H7 (cell line): ENCODE results near the gene MPP2. TPM values are rescaled to one million over a fixed set of nuclear protein-coding genes. Genes with fewer than 3 reads are reported as not detected.

Source experiments
- DNase-seq: peaks from one replicate; pipeline ENCODE4 v3.0.0; 2012
- H3K27me3 ChIP-seq: 2 replicates; pipeline ENCODE4 v1.6.0; 2011; ENCODE audit warnings: mild to moderate bottlenecking, low read length; ENCODE audit not compliant: control insufficient read depth, insufficient read depth
- H3K36me3 ChIP-seq: replicated peaks from 2 replicates; pipeline ENCODE4 v1.5.1; 2011; ENCODE audit warnings: low read length; ENCODE audit not compliant: control insufficient read depth, insufficient read depth
- H3K4me3 ChIP-seq: 2 replicates; pipeline ENCODE4 v1.5.1; 2011; ENCODE audit warnings: low read depth, mild to moderate bottlenecking, control low read depth, low read length, moderate library complexity; ENCODE audit not compliant: insufficient read depth
- total RNA-seq: library from RNA; depleted of rRNA; stranded (reverse); fragments of >200 nt; shearing (Covaris generic); gene quantifications from 2 replicates; pipeline ENCODE4 v1.2.3, GENCODE V29; 2014

The MPP2 gene
- total RNA-seq, 1 experiment from 2014 or later = 9.0 TPM

DNA sequence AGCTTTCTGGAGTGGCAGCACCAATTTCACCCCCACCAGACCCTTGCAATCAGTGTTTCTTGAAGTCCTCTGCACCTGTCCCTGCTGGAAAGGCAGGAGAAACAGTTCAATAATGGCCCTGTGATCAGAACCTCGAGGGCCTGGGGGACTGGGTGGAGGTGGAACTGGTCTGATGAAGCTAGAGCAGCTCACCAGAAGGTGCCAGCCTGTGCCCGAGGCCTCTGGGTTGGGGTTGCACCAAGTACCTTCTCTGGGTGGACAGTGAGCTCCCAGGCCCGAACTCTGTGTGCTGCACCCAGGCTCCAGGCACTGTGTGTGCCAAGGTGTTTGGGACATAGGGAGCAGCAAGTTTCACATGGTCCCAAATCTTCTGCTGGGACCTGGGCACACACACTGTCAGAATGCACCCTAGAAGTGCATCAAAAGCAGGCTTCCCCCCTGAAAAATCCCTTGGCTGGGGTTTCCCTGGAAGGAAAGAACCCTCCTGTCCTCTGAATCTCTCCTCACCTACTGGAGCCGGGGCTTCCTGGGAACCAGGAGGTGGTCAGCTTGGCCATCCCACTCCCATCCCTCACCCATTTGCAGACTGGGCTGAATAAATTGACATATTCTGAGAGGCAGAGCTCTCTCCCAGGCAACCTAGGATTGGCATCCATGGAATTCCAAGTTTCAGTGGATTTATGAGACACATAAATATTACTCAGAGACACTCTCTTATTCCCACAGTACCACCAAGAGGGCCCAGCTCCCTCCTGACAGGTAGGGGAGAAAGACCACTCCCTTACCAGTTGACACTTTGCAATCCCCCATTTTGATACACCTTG lies 43.0 kb downstream of the MPP2 start:
- DNase-seq = peak; percentile 27
- Histone ChIP-seq H3K36me3 (no peaks in the 10 kb centered on the region), H3K27me3 (no peaks in the 10 kb centered on the region), H3K4me3 (no peak overlapping the region)

DNA sequence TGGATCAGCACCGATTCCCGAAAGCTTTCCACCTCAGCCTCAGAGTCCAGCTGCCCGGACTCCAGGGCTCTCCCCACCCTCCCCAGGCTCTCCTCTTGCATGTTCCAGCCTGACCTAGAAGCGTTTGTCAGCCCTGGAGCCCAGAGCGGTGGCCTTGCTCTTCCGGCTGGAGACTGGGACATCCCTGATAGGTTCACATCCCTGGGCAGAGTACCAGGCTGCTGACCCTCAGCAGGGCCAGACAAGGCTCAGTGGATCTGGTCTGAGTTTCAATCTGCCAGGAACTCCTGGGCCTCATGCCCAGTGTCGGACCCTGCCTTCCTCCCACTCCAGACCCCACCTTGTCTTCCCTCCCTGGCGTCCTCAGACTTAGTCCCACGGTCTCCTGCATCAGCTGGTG lies 45.4 kb downstream of the MPP2 start:
- Histone ChIP-seq H3K27me3 (no peaks in the 10 kb centered on the region; the same call in 1 of the 2 replicates), H3K36me3 (no peaks in the 10 kb centered on the region), H3K4me3 (no peak overlapping the region)
- DNase-seq = no peak

DNA sequence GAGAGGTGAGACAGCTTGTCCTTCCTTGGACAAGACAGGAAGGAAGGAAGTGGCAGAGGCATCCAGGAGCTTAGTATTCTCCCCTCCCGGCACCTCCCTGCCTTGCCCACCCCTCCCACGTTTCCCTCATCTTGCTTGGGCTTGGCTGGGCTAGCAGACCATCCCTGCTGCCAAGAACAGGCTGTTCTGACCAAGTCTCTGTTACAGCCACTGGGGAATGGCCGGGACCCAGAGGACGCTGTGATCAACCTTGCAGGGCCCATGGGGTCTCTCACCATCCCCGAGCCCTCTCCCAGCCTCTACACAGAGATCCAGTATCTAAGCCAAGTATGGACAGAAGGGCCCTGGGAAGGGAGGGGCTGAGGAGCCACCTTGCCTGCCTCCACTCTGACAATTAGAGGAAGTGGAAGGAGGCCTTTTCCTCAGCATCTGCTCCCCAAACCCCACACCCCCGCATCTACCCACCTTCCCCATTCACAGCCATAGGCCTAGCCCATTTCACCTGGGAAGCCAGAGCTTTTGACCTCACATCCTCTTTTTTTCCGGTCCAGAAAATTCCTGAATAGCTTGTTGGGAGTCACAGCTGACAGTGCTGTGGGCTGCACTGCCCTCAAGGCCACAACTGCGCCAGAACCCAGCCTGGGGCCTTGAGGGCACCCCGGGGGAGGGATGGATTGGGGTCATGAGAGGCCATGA lies 46.3 kb downstream of the MPP2 start:
- no peaks in the 10 kb centered on the region; the same call in 1 of the 2 replicates for H3K27me3 ChIP-seq
- no peaks in the 10 kb centered on the region for H3K36me3 ChIP-seq
- H3K4me3 ChIP-seq = no peak overlapping the region
- peak; percentile 42 for DNase-seq

DNA sequence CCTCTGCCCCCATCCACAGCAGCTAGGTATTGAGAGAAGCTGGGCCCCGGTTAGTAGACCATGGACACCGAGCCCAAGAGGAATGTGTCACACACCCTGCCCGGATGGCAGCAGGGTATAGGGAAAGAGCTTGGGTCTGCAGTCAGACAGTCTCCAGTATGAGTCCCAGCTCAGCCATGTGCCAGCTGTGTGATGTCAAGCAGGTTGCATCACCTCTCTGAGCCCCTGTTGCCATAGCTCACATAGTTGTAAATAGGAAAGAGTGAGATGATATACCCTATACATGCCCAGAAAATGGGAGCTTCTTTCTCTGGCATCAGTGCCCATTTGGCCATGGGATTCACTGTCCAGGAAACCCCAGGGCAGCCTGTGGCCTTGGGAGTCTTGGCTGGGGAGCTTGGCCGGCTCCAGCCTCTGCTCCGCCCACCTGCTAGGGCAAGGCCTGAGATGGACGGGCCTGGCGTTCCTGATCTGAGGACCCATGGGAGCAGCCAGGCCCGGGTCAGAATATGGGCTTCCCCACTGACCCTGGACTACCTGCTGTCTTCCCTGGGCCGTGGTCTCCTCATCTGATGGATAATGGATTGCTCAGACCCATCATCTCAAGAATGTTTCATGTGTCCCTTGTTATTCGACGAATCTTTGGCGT lies 47.1 kb downstream of the MPP2 start:
- H3K4me3 ChIP-seq = no peak overlapping the region
- DNase-seq = peak; percentile 18
- no peaks in the 10 kb centered on the region; the same call in 1 of the 2 replicates for H3K27me3 ChIP-seq
- no peaks in the 10 kb centered on the region for H3K36me3 ChIP-seq

DNA sequence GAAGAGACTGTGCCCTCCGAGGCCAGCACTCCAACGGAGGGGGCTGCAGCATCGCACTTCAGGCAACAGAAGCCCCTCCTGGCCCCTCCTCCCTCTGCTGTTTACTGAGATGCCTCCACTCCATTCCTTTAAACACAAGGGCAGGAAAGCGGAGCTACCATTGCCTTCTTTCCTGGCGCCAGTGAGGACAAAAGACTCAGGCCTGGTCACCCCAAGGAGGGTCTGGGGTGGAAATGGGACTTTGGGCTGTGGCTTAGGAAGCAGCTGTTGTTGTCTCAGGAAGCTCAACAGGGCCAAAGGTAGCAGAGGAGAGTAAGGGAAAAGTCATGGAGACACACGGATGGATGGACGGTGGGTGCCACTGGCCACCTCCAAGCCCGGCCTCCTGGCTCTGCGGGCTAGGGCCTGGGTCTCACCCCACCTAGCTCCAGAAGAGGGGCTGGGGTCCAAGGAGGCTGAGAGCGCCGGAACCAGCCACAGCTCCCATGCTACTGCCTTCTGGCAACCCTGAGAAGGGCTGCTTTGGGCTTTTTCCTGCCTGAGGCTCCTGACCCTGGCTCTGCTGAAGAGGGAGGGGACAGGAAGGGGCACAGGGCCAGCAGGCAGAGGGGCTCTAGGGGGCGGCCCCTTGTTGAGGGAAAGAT lies 49.3 kb downstream of the MPP2 start:
- Histone ChIP-seq H3K4me3 (no peak overlapping the region), H3K36me3 (no peaks in the 10 kb centered on the region), H3K27me3 (no peaks in the 10 kb centered on the region; the same call in 1 of the 2 replicates)
- peak; percentile 37 for DNase-seq

DNA sequence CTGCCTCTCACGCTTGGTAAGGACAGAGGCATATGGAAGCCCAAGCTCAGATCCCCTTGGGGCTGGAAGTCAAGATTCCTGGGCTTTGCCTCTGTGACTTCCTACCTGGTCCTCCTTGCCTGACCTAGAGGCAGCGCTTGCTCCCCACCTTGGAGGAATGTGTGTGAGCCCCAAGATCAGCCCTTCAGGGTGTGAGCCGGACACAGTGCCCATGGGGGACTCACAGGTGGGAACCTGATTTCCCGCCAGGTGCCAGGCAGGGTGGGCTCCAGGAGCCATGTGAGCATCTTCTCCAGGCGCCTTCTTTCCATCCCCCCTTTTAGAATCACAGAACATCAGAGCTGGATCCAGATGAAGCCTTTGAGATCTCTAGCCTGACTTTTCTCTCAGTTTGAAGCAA lies 50.2 kb downstream of the MPP2 start:
- peak; percentile 27 for DNase-seq
- H3K36me3 ChIP-seq = no peaks in the 10 kb centered on the region
- H3K4me3 ChIP-seq = no peak overlapping the region
- no peaks in the 10 kb centered on the region; the same call in 1 of the 2 replicates for H3K27me3 ChIP-seq

DNA sequence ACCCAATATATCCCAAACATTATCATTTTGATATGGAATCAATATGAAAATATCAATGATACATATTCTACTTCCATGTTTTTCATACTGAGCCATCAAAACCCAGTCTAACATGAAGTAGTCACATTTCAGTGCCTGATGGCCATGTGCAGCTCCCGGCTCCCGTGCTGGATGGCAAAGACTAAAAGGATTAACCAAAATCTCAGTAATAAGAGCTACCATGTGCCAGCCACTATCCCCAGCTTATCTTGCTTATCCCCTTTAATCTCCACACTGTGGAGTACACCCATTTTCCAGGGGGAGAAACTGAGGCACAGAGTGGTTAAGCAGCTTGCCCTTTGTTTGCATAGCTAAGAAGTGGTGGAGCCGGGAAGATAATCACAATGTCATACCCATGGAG lies 51.2 kb downstream of the MPP2 start:
- no peak for DNase-seq
- H3K4me3 ChIP-seq = no peak overlapping the region
- H3K36me3 ChIP-seq = no peaks in the 10 kb centered on the region
- H3K27me3 ChIP-seq = no peaks in the 10 kb centered on the region; the same call in 1 of the 2 replicates

DNA sequence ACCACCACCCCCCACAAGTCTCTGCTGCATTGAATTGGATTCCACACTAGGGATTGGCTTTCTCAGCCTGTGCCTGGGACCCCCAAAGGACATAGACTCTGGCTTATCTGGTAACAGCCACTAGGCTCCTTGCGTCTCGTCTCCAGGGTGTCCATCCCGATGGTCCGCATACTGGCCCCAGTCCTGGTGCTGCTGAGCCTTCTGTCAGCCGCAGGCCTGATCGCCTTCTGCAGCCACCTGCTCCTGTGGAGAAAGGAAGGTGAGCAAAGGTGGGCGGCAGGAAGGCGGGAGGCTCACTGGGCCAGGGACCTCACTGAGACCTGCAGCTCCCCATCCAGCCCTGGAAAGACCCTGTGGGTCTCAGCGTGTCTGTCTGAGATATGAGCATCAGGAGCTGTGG lies 52.3 kb downstream of the MPP2 start:
- Histone ChIP-seq H3K4me3 (no peak overlapping the region), H3K27me3 (no peaks in the 10 kb centered on the region; the same call in 1 of the 2 replicates), H3K36me3 (no peaks in the 10 kb centered on the region)
- DNase-seq = peak; percentile 28

DNA sequence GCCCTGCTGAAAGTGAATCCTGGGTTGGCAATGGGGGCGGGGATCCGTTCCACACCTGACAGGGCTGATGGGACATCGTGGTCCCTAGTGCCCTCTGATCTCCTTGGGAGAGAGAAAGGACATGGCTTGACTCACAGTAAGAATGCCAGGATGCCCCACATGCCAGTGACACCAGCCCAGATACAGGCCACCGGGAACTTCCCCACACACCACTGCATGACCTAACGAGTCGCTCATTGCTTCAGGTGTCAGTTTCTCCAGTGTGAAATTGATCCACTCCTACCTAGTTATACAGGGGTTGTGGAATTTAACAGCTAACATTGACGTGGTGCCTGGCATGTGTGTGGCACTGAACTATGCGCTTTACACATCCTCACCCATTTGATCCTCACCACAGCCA lies 52.8 kb downstream of the MPP2 start:
- Histone ChIP-seq H3K36me3 (no peaks in the 10 kb centered on the region), H3K27me3 (no peaks in the 10 kb centered on the region; the same call in 1 of the 2 replicates), H3K4me3 (no peak overlapping the region)
- DNase-seq = peak; percentile 18

DNA sequence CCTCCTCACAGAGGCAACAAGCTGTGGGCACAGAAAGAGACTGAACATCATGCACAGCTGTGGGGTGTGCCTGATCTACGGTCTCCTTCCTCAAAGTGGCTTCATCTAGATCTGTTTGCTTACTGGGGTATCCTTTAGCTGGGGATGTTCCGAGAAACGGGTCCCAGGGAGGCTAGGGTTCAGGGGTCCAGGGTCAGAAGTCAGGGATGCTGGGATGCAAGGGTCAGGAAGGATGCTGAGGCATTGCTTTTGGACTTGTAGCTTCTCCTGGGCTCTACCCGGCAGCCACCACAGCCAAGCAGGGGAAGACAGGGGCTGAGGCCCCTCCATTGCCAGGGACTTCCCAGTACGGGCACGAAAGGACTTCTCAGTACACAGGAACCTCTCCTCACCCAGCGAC lies 53.8 kb downstream of the MPP2 start:
- H3K36me3 ChIP-seq = no peaks in the 10 kb centered on the region
- no peaks in the 10 kb centered on the region; the same call in 1 of the 2 replicates for H3K27me3 ChIP-seq
- peak; percentile 16 for DNase-seq
- H3K4me3 ChIP-seq = no peak overlapping the region

DNA sequence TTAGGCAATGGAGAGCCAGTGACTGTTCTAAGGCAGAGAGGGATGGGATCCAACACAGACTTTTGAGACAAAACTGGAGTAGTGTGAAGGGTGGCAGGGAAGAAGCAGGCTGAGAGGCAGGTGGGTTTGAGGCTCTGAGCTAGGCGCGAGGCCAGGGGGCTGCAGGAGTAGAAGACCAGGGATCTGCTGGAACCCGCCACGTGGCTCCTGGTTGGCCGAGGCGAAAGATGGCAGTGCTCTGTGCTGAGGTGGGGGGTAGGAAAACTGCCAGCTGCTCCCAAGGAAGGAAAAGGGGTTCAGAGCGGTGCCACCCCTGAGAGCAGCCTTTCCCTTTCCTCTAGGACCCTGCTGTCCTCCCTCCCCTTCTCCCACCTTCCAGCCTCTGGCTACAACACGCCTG lies 54.8 kb downstream of the MPP2 start:
- H3K36me3 ChIP-seq = no peaks in the 10 kb centered on the region
- H3K4me3 ChIP-seq = no peak overlapping the region
- peak; percentile 27 for DNase-seq
- no peaks in the 10 kb centered on the region; the same call in 1 of the 2 replicates for H3K27me3 ChIP-seq

DNA sequence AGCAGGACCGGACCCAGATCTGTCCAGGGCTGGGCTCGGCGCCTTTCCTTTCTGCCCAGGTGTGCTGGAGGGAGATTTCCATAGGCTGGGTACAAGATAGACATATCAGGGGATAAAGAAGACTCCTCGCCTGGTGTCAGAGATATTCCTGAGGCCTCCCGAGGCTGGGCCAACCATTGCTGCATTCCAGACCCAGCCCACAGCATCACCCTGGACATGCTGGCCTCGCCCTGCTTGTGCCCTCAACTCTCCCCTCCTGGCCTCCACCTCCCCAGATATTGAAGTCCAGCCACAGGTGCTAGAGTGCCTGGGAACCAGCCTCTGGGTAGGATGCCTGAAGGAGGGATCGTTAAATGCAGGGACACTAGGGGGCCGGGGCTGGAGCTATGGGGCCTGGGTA lies 58.2 kb downstream of the MPP2 start:
- peak; percentile 39 for DNase-seq
- Histone ChIP-seq H3K4me3 (no peak overlapping the region), H3K27me3 (no peaks in the 10 kb centered on the region), H3K36me3 (no peaks in the 10 kb centered on the region)

DNA sequence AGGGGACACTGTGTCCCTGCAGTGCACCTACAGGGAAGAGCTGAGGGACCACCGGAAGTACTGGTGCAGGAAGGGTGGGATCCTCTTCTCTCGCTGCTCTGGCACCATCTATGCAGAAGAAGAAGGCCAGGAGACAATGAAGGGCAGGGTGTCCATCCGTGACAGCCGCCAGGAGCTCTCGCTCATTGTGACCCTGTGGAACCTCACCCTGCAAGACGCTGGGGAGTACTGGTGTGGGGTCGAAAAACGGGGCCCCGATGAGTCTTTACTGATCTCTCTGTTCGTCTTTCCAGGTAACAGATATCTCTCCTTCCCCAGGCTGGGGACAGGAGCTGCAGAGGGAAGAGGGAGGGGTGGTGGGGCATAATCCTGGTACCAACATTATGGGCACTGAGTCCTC lies 58.7 kb downstream of the MPP2 start:
- H3K27me3 ChIP-seq = no peaks in the 10 kb centered on the region
- H3K36me3 ChIP-seq = no peaks in the 10 kb centered on the region
- H3K4me3 ChIP-seq = no peak overlapping the region
- DNase-seq = peak; percentile 10

DNA sequence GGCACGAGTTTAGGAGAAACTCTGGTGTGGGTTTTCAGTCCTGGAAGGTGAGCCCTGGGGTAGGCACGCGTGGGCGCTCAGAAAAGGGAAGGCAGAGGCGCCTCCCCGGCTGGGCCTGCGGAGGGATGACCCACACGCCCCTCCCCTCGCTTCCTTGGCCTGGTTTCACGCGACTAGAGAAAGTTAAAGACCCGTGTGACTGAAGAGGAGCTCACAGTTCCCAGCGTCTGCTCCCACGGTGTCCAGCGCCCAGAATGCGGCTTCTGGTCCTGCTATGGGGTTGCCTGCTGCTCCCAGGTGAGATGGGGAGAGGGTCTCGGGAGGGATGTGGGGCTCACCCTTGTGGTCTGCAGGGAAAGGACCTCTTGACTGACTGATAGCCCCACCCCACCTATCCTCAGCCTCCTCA lies 60.4 kb downstream of the MPP2 start, which contains the start of gene CD300LG:
Gene CD300LG, plus strand, starts transcription at position 214 of the 409 bp plus-strand sequence. Its CDS starts 41 bp downstream, at position 255.
- H3K4me3 ChIP-seq = no peak within 1 kb of the TSS
- H3K27me3 ChIP-seq = no peaks in the 10 kb centered on the region
- peak; percentile 85 for DNase-seq
- no peaks in the 10 kb centered on the region for H3K36me3 ChIP-seq
